Measurements from ENCODE around the gene MBD3L1. TPM values are rescaled to one million over a fixed set of nuclear protein-coding genes. Genes with fewer than 3 reads are reported as not detected.

Gene MBD3L1
- polyA plus RNA-seq, 3 donors = not detected

DNA sequence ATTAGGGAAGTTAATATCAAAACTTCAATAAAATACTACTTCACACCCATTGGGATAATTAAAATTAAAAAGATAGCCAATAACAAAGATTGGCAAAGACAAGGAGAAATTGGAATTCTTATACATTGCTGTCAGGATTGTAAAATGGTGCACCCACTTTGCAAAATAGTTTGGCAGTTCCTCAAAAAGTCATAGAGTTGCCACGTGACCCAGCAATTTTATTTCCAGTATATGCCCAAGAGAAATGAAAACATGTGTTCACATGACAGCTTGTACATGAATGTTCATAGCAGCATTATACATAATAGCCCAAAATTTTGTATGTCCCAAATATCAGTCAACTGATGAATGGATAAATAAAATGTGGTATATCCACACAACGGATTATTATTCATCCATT lies 3.3 kb downstream of the MBD3L1 start:
- WGBS (ENCODE audit: insufficient coverage) = no CpG with 5 or more reads among the region's 2 CpGs
- no peak for DNase-seq
- TF ChIP-seq, protein P1, sequence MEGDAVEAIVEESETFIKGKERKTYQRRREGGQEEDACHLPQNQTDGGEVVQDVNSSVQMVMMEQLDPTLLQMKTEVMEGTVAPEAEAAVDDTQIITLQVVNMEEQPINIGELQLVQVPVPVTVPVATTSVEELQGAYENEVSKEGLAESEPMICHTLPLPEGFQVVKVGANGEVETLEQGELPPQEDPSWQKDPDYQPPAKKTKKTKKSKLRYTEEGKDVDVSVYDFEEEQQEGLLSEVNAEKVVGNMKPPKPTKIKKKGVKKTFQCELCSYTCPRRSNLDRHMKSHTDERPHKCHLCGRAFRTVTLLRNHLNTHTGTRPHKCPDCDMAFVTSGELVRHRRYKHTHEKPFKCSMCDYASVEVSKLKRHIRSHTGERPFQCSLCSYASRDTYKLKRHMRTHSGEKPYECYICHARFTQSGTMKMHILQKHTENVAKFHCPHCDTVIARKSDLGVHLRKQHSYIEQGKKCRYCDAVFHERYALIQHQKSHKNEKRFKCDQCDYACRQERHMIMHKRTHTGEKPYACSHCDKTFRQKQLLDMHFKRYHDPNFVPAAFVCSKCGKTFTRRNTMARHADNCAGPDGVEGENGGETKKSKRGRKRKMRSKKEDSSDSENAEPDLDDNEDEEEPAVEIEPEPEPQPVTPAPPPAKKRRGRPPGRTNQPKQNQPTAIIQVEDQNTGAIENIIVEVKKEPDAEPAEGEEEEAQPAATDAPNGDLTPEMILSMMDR (IDR thresholded peaks at IDR 0.05) = no peak
- H3K27ac Mint-ChIP-seq = no peak overlapping the region
- peaks cover 0 to 7% (median 3%) of the 10 kb centered on the region in 3 donors for H3K27me3 Mint-ChIP-seq (ENCODE audit: low read depth in 3 of 3)
- no peak overlapping the region for H3K4me3 Mint-ChIP-seq
- no peak overlapping the region for H3K27ac ChIP-seq (ENCODE audit: low read depth in 1 of 2, low read length in 2 of 2)
- H2AFZ ChIP-seq (ENCODE audit: insufficient read depth, low read depth, low read length, poor library complexity, severe bottlenecking) = no peak overlapping the region
- H3K79me2 ChIP-seq (ENCODE audit: insufficient read depth, low read length) = no peaks in the 10 kb centered on the region
- no peaks in the 10 kb centered on the region for H4K20me1 ChIP-seq (ENCODE audit: insufficient read depth, low read length)
- peaks cover 16% of the 10 kb centered on the region for H3K4me1 Mint-ChIP-seq
- peaks cover 0 to 7% of the 10 kb centered on the region in 2 donors for H3K9me3 ChIP-seq (replicated peaks in 1 of 2; ENCODE audit: control insufficient read depth in 1 of 2, insufficient read depth in 1 of 2, low read length in 2 of 2)
- H3K27me3 ChIP-seq (ENCODE audit: control insufficient read depth in 2 of 2, insufficient read depth in 2 of 2, low read length in 2 of 2) = no peaks in the 10 kb centered on the region
- H3K4me2 ChIP-seq (replicated peaks; ENCODE audit: extremely low read depth, low read length, poor library complexity, severe bottlenecking) = no peak overlapping the region
- peaks cover 0 to 20% (median 10%) of the 10 kb centered on the region in 7 donors for H3K9me3 Mint-ChIP-seq
- intact Hi-C loops (cut with micrococcal nuclease) = loop anchor here (10.0 kb wide), 2 partner anchors 251 to 959 kb away; no protein-coding TSS in a partner anchor
- no peaks in the 10 kb centered on the region for H3K36me3 Mint-ChIP-seq
- H3K9ac ChIP-seq (ENCODE audit: insufficient read depth, low read length, poor library complexity, severe bottlenecking) = no peak overlapping the region
- H3K36me3 ChIP-seq (replicated peaks in 1 of 2; ENCODE audit: control insufficient read depth in 1 of 2, insufficient read depth in 2 of 2, low read length in 2 of 2) = no peaks in the 10 kb centered on the region
- H3K4me1 ChIP-seq (ENCODE audit: control insufficient read depth in 1 of 2, insufficient read depth in 2 of 2, low read length in 2 of 2) = peaks cover 11 to 18% of the 10 kb centered on the region in 2 donors
- H3K4me3 ChIP-seq (replicated peaks in 1 of 3; ENCODE audit: low read depth in 2 of 3, low read length in 3 of 3) = no peak overlapping the region

DNA sequence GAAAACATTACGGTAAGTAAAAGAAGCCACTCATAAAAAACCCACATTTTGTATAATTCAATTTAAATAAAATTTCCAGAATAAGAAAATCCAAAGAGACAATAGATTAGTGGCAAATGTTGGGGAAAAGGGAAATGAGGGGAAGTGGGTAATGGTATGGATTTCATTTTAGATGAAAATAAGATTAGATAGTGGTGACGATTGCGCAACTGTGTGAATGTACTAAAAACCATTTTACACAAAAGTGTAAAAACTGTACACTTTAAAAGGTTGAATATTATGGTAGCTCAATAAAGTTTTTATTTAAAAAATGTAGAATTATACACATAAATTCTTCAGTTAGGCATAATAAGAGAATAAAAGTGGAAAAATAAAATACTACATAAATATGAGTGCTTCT lies 3.7 kb downstream of the MBD3L1 start:
- Mint-ChIP-seq H3K4me3 (no peak overlapping the region), H3K36me3 (no peaks in the 10 kb centered on the region), H3K27ac (no peak overlapping the region), H3K27me3 (ENCODE audit: low read depth in 3 of 3) (peaks cover 0 to 8% (median 3%) of the 10 kb centered on the region in 3 donors), H3K4me1 (peaks cover 16% of the 10 kb centered on the region), H3K9me3 (peaks cover 0 to 20% (median 10%) of the 10 kb centered on the region in 7 donors)
- Histone ChIP-seq H2AFZ (ENCODE audit: insufficient read depth, low read depth, low read length, poor library complexity, severe bottlenecking) (no peak overlapping the region), H3K9me3 (replicated peaks in 1 of 2; ENCODE audit: control insufficient read depth in 1 of 2, insufficient read depth in 1 of 2, low read length in 2 of 2) (peaks cover 0 to 7% of the 10 kb centered on the region in 2 donors), H4K20me1 (ENCODE audit: insufficient read depth, low read length) (no peaks in the 10 kb centered on the region), H3K27me3 (ENCODE audit: control insufficient read depth in 2 of 2, insufficient read depth in 2 of 2, low read length in 2 of 2) (no peaks in the 10 kb centered on the region), H3K9ac (ENCODE audit: insufficient read depth, low read length, poor library complexity, severe bottlenecking) (no peak overlapping the region), H3K79me2 (ENCODE audit: insufficient read depth, low read length) (no peaks in the 10 kb centered on the region), H3K36me3 (replicated peaks in 1 of 2; ENCODE audit: control insufficient read depth in 1 of 2, insufficient read depth in 2 of 2, low read length in 2 of 2) (no peaks in the 10 kb centered on the region), H3K4me1 (ENCODE audit: control insufficient read depth in 1 of 2, insufficient read depth in 2 of 2, low read length in 2 of 2) (peaks cover 11 to 16% of the 10 kb centered on the region in 2 donors), H3K4me2 (replicated peaks; ENCODE audit: extremely low read depth, low read length, poor library complexity, severe bottlenecking) (no peak overlapping the region), H3K4me3 (replicated peaks in 1 of 3; ENCODE audit: low read depth in 2 of 3, low read length in 3 of 3) (no peak overlapping the region), H3K27ac (ENCODE audit: low read depth in 1 of 2, low read length in 2 of 2) (no peak overlapping the region)
- TF ChIP-seq, protein P1 (IDR thresholded peaks at IDR 0.05) = no peak
- no CpG with 5 or more reads among the region's 3 CpGs for WGBS (ENCODE audit: insufficient coverage)
- intact Hi-C loops (cut with micrococcal nuclease) = loop anchor here (10.0 kb wide), 2 partner anchors 251 to 959 kb away; no protein-coding TSS in a partner anchor
- DNase-seq = no peak

Measured in CD14-positive monocyte (primary cell).